ENCODE measurements around the gene HOXC6.
A peak's percentile ranks its signal among the peaks of the same experiment; 100 is the strongest.

HOXC6 gene

DNA sequence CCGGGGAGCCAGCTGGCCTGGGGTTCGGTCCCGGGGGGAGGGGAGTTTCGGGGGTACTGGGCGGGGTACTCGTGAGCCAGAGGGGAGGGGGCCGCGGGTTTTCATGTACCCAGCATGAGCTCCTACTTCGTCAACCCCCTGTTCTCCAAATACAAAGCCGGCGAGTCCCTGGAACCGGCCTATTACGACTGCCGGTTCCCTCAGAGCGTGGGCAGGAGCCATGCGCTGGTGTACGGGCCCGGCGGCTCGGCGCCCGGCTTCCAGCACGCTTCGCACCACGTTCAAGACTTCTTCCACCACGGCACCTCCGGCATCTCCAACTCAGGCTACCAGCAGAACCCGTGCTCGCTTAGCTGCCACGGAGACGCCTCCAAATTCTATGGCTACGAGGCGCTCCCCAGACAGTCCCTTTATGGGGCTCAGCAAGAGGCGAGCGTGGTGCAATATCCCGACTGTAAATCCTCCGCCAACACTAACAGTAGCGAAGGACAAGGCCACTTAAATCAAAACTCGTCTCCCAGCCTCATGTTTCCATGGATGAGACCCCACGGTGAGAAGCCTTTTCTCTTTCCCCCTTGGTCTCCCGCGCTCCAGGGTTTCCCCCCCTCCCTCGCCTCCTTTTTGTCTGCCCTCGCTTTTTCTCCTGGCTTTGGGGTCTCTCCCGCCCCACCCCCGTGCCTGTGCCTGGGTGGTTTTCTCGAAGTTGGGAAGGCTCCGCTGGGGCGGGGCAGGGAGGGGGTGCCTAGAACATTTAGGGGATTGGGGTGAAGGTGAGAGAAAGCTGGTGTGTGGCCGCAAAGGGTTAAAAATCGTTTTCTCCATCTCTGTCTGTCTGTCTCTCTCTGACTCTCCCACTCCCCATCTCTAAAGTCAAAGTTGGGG lies 18.8 kb upstream of the HOXC6 start:
- ATAC-seq = peak; percentile 47
- TF ChIP-seq OSR1 (CRISPR knock-in tag; IDR thresholded peaks at IDR 0.05) (no peak), TOX (CRISPR knock-in tag; IDR thresholded peaks at IDR 0.05; ENCODE audit: borderline replicate concordance) (no peak), SNAI2 (CRISPR knock-in tag; IDR thresholded peaks at IDR 0.05) (no peak), ZC3H10 (CRISPR knock-in tag; IDR thresholded peaks at IDR 0.05) (no peak), RARB (CRISPR knock-in tag; IDR thresholded peaks at IDR 0.05) (no peak), ZNF8 (CRISPR knock-in tag; IDR thresholded peaks at IDR 0.05) (no peak), ISL1 (CRISPR knock-in tag; IDR thresholded peaks at IDR 0.05) (no peak)
- TF ChIP-seq, protein P1, sequence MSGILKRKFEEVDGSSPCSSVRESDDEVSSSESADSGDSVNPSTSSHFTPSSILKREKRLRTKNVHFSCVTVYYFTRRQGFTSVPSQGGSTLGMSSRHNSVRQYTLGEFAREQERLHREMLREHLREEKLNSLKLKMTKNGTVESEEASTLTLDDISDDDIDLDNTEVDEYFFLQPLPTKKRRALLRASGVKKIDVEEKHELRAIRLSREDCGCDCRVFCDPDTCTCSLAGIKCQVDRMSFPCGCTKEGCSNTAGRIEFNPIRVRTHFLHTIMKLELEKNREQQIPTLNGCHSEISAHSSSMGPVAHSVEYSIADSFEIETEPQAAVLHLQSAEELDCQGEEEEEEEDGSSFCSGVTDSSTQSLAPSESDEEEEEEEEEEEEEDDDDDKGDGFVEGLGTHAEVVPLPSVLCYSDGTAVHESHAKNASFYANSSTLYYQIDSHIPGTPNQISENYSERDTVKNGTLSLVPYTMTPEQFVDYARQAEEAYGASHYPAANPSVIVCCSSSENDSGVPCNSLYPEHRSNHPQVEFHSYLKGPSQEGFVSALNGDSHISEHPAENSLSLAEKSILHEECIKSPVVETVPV (CRISPR knock-in tag; IDR thresholded peaks at IDR 0.05) = no peak
- TF ChIP-seq, protein P2, sequence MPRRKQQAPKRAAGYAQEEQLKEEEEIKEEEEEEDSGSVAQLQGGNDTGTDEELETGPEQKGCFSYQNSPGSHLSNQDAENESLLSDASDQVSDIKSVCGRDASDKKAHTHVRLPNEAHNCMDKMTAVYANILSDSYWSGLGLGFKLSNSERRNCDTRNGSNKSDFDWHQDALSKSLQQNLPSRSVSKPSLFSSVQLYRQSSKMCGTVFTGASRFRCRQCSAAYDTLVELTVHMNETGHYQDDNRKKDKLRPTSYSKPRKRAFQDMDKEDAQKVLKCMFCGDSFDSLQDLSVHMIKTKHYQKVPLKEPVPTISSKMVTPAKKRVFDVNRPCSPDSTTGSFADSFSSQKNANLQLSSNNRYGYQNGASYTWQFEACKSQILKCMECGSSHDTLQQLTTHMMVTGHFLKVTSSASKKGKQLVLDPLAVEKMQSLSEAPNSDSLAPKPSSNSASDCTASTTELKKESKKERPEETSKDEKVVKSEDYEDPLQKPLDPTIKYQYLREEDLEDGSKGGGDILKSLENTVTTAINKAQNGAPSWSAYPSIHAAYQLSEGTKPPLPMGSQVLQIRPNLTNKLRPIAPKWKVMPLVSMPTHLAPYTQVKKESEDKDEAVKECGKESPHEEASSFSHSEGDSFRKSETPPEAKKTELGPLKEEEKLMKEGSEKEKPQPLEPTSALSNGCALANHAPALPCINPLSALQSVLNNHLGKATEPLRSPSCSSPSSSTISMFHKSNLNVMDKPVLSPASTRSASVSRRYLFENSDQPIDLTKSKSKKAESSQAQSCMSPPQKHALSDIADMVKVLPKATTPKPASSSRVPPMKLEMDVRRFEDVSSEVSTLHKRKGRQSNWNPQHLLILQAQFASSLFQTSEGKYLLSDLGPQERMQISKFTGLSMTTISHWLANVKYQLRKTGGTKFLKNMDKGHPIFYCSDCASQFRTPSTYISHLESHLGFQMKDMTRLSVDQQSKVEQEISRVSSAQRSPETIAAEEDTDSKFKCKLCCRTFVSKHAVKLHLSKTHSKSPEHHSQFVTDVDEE (CRISPR knock-in tag; IDR thresholded peaks at IDR 0.05) = no peak
- TF ChIP-seq, protein P3, sequence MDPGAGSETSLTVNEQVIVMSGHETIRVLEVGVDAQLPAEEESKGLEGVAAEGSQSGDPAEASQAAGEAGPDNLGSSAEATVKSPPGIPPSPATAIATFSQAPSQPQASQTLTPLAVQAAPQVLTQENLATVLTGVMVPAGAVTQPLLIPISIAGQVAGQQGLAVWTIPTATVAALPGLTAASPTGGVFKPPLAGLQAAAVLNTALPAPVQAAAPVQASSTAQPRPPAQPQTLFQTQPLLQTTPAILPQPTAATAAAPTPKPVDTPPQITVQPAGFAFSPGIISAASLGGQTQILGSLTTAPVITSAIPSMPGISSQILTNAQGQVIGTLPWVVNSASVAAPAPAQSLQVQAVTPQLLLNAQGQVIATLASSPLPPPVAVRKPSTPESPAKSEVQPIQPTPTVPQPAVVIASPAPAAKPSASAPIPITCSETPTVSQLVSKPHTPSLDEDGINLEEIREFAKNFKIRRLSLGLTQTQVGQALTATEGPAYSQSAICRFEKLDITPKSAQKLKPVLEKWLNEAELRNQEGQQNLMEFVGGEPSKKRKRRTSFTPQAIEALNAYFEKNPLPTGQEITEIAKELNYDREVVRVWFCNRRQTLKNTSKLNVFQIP (CRISPR knock-in tag; IDR thresholded peaks at IDR 0.05; ENCODE audit: borderline replicate concordance, low read depth) = no peak

DNA sequence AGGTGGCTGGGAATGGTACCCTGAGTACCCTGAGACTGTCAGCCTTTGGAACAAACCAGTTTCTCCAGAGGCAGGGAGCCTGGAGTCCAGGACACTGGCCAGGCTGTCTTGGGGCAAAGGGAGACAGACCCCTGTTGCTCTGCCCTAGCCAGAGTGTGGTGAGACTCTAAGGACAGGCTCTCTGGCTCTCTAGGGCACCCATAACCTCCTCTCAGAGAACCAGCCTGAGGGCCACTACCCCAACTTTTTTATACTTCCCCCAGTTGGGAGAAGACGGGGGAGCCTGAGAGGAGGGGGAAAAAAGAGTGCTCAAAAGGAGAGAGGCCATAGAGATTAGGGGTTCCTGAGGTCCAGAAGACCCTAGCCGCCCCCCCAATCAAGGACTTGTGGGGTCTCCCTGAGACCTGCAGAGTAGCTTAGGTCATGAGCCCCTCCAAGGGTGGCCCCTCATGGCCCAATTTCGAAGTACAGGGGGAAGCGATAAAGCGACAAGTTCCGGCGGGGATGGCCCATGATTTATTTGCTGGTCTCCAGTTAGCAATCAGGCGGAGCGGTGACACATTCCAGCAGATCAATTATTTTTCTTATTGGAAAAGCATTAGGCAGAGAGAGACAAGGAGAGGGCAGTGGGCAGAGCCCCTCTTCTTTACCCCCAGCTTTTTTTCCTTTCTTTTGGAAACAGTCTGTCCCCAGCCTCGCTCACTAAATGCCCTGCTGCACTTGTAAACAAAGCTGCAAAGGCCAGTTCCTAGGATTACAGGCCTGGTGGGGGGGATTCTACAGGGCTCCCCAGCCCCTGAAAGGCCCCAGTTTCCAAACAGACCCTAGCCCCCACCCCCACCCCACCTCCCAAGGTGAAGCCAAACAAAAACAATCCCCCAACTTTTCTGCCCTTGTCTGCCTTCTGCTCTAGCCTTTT lies 17.9 kb upstream of the HOXC6 start:
- peak; percentile 8; the same call in 1 of the 3 replicates for ATAC-seq
- TF ChIP-seq ZFP3 (CRISPR knock-in tag; IDR thresholded peaks at IDR 0.05) (no peak), ARNTL (CRISPR knock-in tag; IDR thresholded peaks at IDR 0.05; ENCODE audit: borderline replicate concordance, low read depth) (no peak), PPARA (CRISPR knock-in tag; IDR thresholded peaks at IDR 0.05; ENCODE audit: borderline replicate concordance) (no peak), OSR1 (CRISPR knock-in tag; IDR thresholded peaks at IDR 0.05) (no peak), TCF4 (CRISPR knock-in tag; IDR thresholded peaks at IDR 0.05; ENCODE audit: borderline replicate concordance) (no peak), CSDC2 (CRISPR knock-in tag; IDR thresholded peaks at IDR 0.05) (no peak), ZNF565 (CRISPR knock-in tag; conservative IDR thresholded peaks at IDR 0.05; ENCODE audit: low read depth) (no peak), RARB (CRISPR knock-in tag; IDR thresholded peaks at IDR 0.05) (no peak), GLIS3 (CRISPR knock-in tag; IDR thresholded peaks at IDR 0.05) (no peak), ZFP30 (CRISPR knock-in tag; IDR thresholded peaks at IDR 0.05) (no peak), ZNF70 (CRISPR knock-in tag; IDR thresholded peaks at IDR 0.05) (no peak), ZC3H10 (CRISPR knock-in tag; IDR thresholded peaks at IDR 0.05) (no peak), ISL1 (CRISPR knock-in tag; IDR thresholded peaks at IDR 0.05) (no peak)
- TF ChIP-seq, protein P1 (CRISPR knock-in tag; IDR thresholded peaks at IDR 0.05) = no peak
- TF ChIP-seq, protein P4, sequence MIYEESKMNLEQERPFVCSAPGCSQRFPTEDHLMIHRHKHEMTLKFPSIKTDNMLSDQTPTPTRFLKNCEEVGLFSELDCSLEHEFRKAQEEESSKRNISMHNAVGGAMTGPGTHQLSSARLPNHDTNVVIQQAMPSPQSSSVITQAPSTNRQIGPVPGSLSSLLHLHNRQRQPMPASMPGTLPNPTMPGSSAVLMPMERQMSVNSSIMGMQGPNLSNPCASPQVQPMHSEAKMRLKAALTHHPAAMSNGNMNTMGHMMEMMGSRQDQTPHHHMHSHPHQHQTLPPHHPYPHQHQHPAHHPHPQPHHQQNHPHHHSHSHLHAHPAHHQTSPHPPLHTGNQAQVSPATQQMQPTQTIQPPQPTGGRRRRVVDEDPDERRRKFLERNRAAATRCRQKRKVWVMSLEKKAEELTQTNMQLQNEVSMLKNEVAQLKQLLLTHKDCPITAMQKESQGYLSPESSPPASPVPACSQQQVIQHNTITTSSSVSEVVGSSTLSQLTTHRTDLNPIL (CRISPR knock-in tag; IDR thresholded peaks at IDR 0.05; ENCODE audit: low read depth) = no peak
- TF ChIP-seq, protein P5, sequence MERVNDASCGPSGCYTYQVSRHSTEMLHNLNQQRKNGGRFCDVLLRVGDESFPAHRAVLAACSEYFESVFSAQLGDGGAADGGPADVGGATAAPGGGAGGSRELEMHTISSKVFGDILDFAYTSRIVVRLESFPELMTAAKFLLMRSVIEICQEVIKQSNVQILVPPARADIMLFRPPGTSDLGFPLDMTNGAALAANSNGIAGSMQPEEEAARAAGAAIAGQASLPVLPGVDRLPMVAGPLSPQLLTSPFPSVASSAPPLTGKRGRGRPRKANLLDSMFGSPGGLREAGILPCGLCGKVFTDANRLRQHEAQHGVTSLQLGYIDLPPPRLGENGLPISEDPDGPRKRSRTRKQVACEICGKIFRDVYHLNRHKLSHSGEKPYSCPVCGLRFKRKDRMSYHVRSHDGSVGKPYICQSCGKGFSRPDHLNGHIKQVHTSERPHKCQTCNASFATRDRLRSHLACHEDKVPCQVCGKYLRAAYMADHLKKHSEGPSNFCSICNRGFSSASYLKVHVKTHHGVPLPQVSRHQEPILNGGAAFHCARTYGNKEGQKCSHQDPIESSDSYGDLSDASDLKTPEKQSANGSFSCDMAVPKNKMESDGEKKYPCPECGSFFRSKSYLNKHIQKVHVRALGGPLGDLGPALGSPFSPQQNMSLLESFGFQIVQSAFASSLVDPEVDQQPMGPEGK (CRISPR knock-in tag; IDR thresholded peaks at IDR 0.05; ENCODE audit: borderline replicate concordance) = no peak

Data from SK-N-SH treated with all-trans-retinoic acid at 6 μM for 48 hours (cell line).